GM18511 (cell line): Measurements from ENCODE around the gene MTRF1L.
"Not testable (repeated sequence)": the region's sequence is repeated elsewhere in the genome, so short reads cannot be mapped to it uniquely, and the experiment has no call there.

Source experiments
- ATAC-seq: cut with Tn5 transposase; IDR thresholded peaks from one replicate; pipeline ENCODE4 v1.9.1; 2021; ENCODE audit warnings: mild to moderate bottlenecking, moderate library complexity; ENCODE audit not compliant: unreplicated experiment

Gene MTRF1L

GRCh38 chr6:153012856-153013255 is 10.3 kb upstream of the MTRF1L start:
- ATAC-seq = no peak

DNA sequence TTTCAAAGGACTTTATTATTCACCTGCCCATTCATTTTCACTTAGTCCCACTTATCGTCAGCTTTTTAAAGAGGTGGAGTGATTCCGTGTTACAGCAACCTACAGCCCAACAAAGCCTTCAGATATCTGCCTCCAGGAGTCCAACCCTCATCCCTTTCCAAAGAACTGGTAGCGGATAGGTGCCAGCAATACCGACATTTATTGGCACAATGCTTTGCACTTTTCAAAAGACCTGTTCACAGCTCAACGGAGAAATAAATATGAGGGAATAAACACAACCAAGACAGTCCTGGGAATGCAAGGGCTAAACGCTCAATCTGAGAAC is 819 bp upstream of the MTRF1L start:
- peak; percentile 7 for ATAC-seq

DNA sequence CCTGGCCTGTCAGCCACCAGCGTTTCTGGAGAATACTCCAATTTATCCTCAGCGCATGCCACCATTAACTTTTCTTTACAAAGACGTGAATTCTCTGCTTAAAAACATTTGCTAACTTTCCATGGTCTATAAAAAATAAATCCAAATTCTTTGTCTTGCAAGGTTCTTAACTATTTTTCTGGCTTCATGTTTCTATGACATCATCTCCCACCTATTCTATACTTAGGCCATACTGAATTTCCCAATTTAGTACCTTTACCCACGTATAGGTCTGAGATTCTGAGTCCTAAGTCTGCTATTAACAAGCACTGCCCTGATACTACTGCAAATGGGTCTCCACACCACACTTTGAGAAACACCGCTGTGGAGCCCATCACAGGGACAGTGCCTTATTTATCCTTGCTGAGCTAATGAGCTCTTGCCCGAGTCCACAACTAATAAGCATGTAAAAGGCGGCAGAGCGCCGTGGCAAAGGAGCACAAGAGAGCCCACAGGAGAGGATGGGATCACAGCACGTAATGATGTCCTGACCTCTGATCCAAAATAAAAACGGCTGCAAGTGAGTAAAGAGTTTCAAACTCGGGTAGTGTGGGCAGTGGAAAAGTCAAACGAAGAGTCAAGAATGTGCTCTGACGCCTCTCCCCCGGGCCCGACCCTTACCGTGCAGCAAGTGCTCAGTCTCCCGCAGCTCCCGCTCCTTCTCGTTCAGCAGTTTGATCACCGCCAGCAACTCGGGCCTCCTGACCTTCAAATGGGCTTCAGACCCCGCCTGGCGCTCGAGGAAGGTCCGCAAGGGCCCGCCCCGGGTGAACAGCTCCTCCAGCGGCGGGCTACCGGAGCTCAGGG is 519 bp downstream of the MTRF1L start:
- peak; percentile 35 for ATAC-seq

DNA sequence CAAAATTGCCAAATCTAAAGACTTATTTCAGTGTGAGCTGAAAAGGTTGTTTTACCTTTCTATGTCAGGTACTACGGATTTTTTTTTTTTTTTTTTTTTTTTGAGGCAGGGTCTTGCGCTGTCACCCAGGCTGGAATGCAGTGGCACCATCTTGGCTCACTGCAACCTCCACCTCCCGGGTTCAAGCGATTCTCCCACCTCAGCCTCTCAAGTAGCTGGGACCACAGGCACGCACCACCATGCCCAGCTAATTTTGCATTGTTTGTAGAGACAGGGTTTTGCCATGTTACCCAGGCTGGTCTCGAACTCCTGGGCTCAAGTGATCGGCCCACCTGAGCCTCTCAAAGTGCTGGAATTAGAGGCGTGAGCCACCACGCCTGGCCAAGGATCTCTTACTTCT is 1.7 kb downstream of the MTRF1L start:
- ATAC-seq = not testable (repeated sequence)

- ATAC-seq = no peak
Measured at GRCh38 chr6:153000243-153000642, 2.3 kb downstream of the MTRF1L start.

GRCh38 chr6:152999538-152999937 is 3.0 kb downstream of the MTRF1L start:
- ATAC-seq = not testable (repeated sequence)

DNA sequence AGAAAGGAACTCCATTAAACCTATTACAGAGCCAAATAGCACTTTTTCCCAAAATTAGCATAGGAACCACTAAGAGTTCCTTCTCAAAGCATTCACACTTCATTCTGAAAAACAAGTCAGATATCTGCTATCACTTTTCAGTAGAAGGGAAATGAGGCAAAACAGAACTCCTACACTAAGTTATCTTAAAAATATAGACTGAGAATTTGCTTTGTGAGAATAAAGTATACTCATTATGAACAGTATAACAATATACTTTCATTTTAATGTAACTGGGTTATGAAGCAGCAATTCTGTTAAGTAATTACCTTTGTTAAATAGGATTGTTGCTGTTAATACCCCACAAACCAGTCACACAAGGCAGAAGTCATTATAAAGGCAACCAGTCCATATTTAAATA is 8.7 kb downstream of the MTRF1L start:
- ATAC-seq = no peak

GRCh38 chr6:152993431-152993830 is 9.1 kb downstream of the MTRF1L start:
- ATAC-seq = no peak

DNA sequence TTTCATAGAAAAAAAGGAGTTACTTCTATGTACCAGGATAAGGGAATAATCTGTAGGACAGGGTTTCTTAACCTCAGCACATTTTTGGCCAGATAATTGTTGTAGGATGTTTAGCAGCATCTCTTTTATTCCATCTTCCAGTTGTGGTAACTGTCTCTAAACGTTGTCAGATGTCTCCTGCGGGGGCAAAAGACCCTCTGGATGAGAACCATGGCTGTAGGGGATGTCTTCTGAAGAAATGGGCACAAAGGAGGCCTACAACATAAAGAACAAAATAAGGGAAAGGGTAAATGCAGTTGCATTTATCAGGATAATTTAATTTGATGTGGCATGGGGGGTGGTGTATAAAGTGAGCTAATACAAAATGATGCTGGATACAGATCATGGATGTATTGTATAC is 15.5 kb downstream of the MTRF1L start:
- ATAC-seq = no peak

DNA sequence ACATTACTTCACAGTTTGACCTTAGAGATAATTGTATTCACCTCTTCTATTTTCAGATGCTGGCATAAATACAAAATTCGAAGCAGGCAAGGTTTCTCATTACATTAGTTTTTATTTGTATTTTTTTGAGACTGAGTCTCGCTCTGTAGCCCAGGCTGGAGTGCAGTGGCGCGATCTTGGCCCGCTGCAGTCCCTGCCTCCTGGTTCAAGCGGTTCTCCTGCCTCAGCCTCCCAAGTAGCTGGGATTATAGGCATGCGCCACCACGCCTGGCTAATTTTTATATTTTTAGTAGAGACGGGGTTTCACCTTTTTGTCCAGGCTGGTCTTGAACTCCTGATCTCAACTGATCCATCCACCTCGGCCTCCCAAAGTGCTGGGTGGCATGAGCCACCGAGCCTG is 17.2 kb downstream of the MTRF1L start:
- not testable (repeated sequence) for ATAC-seq

- ATAC-seq = peak; percentile 27
Measured at GRCh38 chr6:152984513-152984872, 18.0 kb downstream of the MTRF1L start.

DNA sequence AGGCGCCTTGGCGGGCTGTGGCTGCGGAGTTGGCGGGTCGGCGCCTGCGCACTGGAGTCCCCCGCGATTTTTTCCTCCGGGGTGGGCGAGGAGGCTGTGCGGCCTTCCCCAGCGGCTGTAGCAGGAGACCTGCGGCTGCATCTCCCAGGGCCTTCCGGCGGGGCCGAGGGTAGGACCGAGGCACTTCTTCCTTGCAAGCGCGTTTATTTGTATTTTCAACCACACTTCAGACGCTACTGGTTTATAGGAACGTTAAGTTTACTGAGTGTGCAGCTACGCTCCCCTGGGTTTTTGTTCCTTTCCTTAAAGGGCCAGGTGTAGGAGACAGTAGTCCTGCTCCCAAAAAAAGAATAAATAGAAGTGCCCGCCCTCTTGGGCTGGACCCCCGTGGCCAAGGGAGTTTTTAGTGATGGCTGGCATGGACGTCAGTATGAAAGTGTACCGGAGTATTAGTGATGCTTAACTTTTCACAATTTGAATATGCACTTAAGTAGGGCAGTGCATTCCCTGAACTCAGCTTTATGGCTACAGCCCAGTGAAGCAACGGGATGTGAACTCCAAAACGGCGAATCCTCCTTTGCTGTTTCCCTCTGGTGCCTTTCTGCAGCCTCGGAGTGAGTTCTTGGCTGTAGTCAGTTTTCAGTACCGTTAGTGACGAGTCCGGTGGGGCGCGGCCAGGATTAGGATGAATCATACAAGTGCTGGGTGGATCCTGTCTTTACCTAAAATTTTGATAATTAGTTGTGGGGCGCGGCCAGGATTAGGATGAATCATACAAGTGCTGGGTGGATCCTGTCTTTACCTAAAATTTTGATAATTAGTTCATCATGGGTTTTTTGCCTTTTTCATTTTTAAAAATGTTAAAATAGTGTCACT is 18.6 kb downstream of the MTRF1L start:
- peak; percentile 29 for ATAC-seq

- ATAC-seq = peak; percentile 80
Measured at GRCh38 chr6:152982904-152983636, 19.4 kb downstream of the MTRF1L start, which contains the start of gene FBXO5. TSS of gene FBXO5 (minus strand) at chr6:152983041. CDS start at chr6:152982959, 82 bp downstream.

GRCh38 chr6:152981989-152982903 is 20.3 kb downstream of the MTRF1L start:
- no peak for ATAC-seq

DNA sequence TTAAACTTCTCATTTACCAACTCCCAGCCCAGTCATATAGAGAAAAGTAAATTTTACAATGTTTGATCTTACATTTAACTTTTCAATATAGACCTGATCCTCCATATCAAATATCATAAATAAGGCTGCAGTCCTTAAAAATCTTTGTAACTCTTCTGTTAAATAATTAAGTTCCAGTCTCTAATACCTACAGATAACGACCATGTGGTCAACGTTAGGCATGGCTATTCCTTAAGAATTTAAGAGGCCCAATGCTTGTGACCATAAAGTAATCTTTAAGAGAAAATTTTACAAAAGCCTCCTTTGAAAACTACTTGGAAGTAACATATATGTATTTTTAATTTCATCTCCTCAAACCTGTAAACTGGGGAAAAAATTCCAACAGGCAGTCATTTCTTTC is 21.3 kb downstream of the MTRF1L start:
- no peak for ATAC-seq

DNA sequence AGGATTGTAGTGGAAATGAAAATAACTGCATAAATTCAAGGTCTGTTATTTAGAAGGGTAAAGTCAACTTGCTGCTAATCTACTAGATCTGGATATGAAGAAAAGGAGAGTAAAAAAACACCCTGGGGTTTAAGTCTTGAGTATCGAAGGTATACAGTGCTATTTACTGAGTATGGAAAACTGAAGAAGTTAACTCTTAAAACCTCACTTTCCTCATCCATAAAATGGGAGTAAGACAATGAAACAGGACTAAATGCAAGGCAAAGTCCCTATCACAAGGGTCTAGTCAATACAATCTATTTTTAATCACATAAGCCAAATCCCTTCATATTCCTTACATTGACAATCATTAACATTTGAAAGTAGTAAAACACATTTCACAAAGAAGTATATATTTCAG is 21.9 kb downstream of the MTRF1L start:
- no peak for ATAC-seq

- ATAC-seq = no peak
Measured at GRCh38 chr6:152979116-152979515, 23.4 kb downstream of the MTRF1L start.

GRCh38 chr6:152978058-152978457 is 24.5 kb downstream of the MTRF1L start:
- ATAC-seq = no peak

DNA sequence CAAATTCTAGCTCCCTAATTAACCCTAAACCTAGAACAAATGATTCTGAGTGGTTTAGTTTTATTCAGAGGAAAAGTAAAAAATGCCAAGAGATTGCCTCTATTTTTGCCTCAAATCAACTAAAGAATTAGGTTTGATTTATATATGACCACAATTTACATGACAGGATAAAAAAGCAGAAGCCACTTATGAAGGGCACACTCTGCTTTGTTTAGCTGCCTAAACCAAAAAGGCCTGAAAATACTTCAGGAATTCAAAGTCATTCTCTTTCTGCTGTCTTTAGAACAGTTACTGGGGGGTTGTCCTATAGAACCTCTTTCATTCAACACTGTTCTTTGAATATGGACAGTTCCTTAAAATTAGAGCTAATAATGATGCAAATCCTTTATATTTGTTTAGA is 25.0 kb downstream of the MTRF1L start:
- no peak for ATAC-seq

DNA sequence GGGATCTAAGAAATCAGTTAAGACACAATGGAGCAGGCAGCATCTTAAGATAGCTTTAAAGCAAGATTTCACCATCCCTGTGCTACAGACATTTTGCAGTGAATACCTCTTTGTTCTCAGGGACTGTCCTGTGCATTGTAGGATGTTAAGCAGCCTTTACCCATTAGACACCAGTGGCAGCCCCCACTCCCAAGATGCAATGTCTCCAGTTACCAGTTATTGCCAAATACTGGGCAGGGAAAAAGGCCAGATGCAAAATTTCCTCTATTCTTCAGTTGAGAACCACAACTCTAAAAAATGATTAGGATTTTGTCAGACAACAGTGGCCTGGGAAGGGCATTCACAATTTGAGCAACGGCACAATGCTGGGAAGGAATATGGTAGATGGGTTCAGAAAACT is 25.8 kb downstream of the MTRF1L start:
- ATAC-seq = no peak
